ENCODE results near the gene PYROXD2.

DNA sequence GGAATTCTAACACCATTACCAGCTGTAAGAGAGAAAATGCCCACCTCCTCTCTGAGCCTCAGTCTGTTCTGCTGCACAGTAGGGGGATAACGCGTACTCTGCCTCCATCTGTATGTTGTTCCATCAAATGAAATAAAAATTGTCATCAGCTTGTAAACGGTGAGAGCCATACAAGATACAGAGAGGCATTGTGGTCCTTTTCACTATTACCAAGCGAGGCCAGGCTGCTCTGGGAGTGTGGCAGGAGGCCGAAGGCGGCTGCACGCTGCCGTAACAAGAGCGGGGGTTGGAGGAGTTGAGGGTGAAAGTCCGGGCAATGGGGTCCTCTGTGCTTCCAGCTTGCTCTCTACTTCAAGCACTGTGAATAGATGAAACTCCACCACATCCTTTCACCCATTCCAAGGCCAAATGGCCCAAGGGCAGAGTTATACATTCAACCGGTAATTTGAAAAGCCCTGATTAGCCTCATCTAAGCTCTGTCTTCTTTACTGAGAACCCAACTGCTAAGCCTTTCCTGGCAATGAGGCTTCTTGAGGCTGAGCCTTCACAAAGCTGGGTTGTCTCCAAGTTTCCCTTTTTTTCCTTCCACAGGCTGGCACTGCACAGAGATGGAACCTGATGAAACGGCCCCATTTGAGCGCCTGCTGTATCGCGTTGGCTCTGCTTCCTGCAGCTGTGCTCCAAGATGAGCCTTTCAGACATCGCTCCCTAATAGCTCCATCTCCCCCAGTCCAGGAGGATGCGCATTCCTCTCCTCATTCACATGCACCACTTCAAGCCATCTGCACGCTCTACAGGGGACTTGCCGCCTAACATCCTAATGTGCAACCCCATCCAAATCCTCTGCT is 47.2 kb downstream of the PYROXD2 start:
- TF ChIP-seq, protein P1, sequence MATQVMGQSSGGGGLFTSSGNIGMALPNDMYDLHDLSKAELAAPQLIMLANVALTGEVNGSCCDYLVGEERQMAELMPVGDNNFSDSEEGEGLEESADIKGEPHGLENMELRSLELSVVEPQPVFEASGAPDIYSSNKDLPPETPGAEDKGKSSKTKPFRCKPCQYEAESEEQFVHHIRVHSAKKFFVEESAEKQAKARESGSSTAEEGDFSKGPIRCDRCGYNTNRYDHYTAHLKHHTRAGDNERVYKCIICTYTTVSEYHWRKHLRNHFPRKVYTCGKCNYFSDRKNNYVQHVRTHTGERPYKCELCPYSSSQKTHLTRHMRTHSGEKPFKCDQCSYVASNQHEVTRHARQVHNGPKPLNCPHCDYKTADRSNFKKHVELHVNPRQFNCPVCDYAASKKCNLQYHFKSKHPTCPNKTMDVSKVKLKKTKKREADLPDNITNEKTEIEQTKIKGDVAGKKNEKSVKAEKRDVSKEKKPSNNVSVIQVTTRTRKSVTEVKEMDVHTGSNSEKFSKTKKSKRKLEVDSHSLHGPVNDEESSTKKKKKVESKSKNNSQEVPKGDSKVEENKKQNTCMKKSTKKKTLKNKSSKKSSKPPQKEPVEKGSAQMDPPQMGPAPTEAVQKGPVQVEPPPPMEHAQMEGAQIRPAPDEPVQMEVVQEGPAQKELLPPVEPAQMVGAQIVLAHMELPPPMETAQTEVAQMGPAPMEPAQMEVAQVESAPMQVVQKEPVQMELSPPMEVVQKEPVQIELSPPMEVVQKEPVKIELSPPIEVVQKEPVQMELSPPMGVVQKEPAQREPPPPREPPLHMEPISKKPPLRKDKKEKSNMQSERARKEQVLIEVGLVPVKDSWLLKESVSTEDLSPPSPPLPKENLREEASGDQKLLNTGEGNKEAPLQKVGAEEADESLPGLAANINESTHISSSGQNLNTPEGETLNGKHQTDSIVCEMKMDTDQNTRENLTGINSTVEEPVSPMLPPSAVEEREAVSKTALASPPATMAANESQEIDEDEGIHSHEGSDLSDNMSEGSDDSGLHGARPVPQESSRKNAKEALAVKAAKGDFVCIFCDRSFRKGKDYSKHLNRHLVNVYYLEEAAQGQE (IDR thresholded peaks at IDR 0.05; ENCODE audit: insufficient read depth in 1 of 2, low read depth in 2 of 2, low read length in 1 of 2) = no peak
- TF ChIP-seq, protein P2, sequence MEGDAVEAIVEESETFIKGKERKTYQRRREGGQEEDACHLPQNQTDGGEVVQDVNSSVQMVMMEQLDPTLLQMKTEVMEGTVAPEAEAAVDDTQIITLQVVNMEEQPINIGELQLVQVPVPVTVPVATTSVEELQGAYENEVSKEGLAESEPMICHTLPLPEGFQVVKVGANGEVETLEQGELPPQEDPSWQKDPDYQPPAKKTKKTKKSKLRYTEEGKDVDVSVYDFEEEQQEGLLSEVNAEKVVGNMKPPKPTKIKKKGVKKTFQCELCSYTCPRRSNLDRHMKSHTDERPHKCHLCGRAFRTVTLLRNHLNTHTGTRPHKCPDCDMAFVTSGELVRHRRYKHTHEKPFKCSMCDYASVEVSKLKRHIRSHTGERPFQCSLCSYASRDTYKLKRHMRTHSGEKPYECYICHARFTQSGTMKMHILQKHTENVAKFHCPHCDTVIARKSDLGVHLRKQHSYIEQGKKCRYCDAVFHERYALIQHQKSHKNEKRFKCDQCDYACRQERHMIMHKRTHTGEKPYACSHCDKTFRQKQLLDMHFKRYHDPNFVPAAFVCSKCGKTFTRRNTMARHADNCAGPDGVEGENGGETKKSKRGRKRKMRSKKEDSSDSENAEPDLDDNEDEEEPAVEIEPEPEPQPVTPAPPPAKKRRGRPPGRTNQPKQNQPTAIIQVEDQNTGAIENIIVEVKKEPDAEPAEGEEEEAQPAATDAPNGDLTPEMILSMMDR (IDR thresholded peaks at IDR 0.05) = no peak
